H9 (cell line): ENCODE results near the gene CDC42EP5. TPM values are rescaled to one million over a fixed set of nuclear protein-coding genes. Genes with fewer than 3 reads are reported as not detected.

Experiments
- DNase-seq: peaks from one replicate; pipeline ENCODE4 v3.0.0-alpha.2; 2017
- H2AFZ ChIP-seq: one replicate; pipeline ENCODE4 v1.6.1; 2013; ENCODE audit warnings: mild to moderate bottlenecking, low read length, control low read depth, moderate library complexity
- H2AK5ac ChIP-seq: 2 replicates; pipeline ENCODE4 v1.6.1; 2013; ENCODE audit warnings: low read length, control low read depth, mixed read lengths; ENCODE audit not compliant: insufficient read length
- H2BK120ac ChIP-seq: one replicate; pipeline ENCODE4 v1.6.1; 2013; ENCODE audit warnings: low read depth, mild to moderate bottlenecking, low read length, control low read depth, inconsistent platforms; ENCODE audit not compliant: poor library complexity, severe bottlenecking
- H2BK12ac ChIP-seq: 2 replicates; pipeline ENCODE4 v1.6.1; 2013; ENCODE audit warnings: low read length, control low read depth, mixed read lengths, low read depth; ENCODE audit not compliant: insufficient read length
- H2BK15ac ChIP-seq: 2 replicates; pipeline ENCODE4 v1.6.1; 2013; ENCODE audit warnings: low read depth, low read length, control low read depth
- H2BK20ac ChIP-seq: one replicate; pipeline ENCODE4 v1.6.1; 2013; ENCODE audit warnings: low read depth, mild to moderate bottlenecking, low read length, control low read depth, inconsistent platforms; ENCODE audit not compliant: poor library complexity, severe bottlenecking
- H2BK5ac ChIP-seq: 2 replicates; pipeline ENCODE4 v1.6.1; 2013; ENCODE audit warnings: low read length, control low read depth, mixed read lengths; ENCODE audit not compliant: insufficient read length
- H3K14ac ChIP-seq: 2 replicates; pipeline ENCODE4 v1.6.1; 2013; ENCODE audit warnings: low read length, control low read depth; ENCODE audit not compliant: insufficient read depth
- H3K18ac ChIP-seq: 2 replicates; pipeline ENCODE4 v1.6.1; 2013; ENCODE audit warnings: low read depth, mild to moderate bottlenecking, mixed read lengths, low read length, control low read depth; ENCODE audit not compliant: insufficient read length
- H3K23ac ChIP-seq: 2 replicates; pipeline ENCODE4 v1.6.1; 2013; ENCODE audit warnings: low read length, control low read depth, mixed read lengths, low read depth; ENCODE audit not compliant: insufficient read length
- H3K23me2 ChIP-seq: 2 replicates; pipeline ENCODE4 v1.6.1; 2013; ENCODE audit warnings: low read depth, mild to moderate bottlenecking, mixed read lengths, low read length, control low read depth; ENCODE audit not compliant: insufficient read length, poor library complexity, severe bottlenecking
- H3K27ac ChIP-seq: 2 replicates; pipeline ENCODE4 v1.5.1; 2013; ENCODE audit warnings: low read length, control low read depth, mixed read lengths, low read depth; ENCODE audit not compliant: insufficient read length
- H3K27me3 ChIP-seq: 2 replicates; pipeline ENCODE4 v1.6.1; 2013; ENCODE audit warnings: low read length, control low read depth, inconsistent platforms; ENCODE audit not compliant: insufficient read depth
- H3K4ac ChIP-seq: 2 replicates; pipeline ENCODE4 v1.6.1; 2013; ENCODE audit warnings: low read depth, mild to moderate bottlenecking, control low read depth, inconsistent platforms, low read length, moderate library complexity
- H3K4me1 ChIP-seq: 2 replicates; pipeline ENCODE4 v1.6.1; 2013; ENCODE audit warnings: low read length, control low read depth, inconsistent platforms; ENCODE audit not compliant: insufficient read depth
- H3K4me2 ChIP-seq: 2 replicates; pipeline ENCODE4 v1.6.1; 2013; ENCODE audit warnings: low read length, control low read depth, mixed read lengths; ENCODE audit not compliant: insufficient read length, insufficient read depth
- H3K56ac ChIP-seq: 2 replicates; pipeline ENCODE4 v1.6.1; 2013; ENCODE audit warnings: low read depth, mild to moderate bottlenecking, mixed read lengths, low read length, control low read depth; ENCODE audit not compliant: insufficient read length
- H3K79me1 ChIP-seq: 2 replicates; pipeline ENCODE4 v1.6.1; 2013; ENCODE audit warnings: low read depth, mild to moderate bottlenecking, moderate library complexity, low read length, control low read depth, inconsistent platforms; ENCODE audit not compliant: insufficient read depth, poor library complexity, severe bottlenecking
- H3K79me2 ChIP-seq: 2 replicates; pipeline ENCODE4 v1.6.1; 2013; ENCODE audit warnings: low read length, control low read depth, inconsistent platforms; ENCODE audit not compliant: insufficient read depth
- H3K9ac ChIP-seq: 2 replicates; pipeline ENCODE4 v1.6.1; 2013; ENCODE audit warnings: low read length, control low read depth, mixed read lengths; ENCODE audit not compliant: insufficient read length; ENCODE audit errors: extremely low read depth
- H3K9me3 ChIP-seq: one replicate; pipeline ENCODE4 v1.6.1; 2013; ENCODE audit warnings: low read depth, low read length, inconsistent platforms; ENCODE audit not compliant: control insufficient read depth
- H3T11ph ChIP-seq: one replicate; pipeline ENCODE4 v1.6.1; 2013; ENCODE audit warnings: mild to moderate bottlenecking, low read length, control low read depth, inconsistent platforms
- H4K20me1 ChIP-seq: one replicate; pipeline ENCODE4 v1.6.1; 2013; ENCODE audit not compliant: control insufficient read depth, insufficient read length, insufficient read depth
- H4K5ac ChIP-seq: 2 replicates; pipeline ENCODE4 v1.6.1; 2013; ENCODE audit warnings: low read depth, mild to moderate bottlenecking, mixed read lengths, low read length, control low read depth; ENCODE audit not compliant: insufficient read length
- H4K8ac ChIP-seq: replicated peaks from 2 replicates; pipeline ENCODE4 v1.6.1; 2013; ENCODE audit warnings: low read length, control low read depth, mixed read lengths, low read depth; ENCODE audit not compliant: insufficient read length
- H4K91ac ChIP-seq: 2 replicates; pipeline ENCODE4 v1.6.1; 2013; ENCODE audit warnings: low read depth, mild to moderate bottlenecking, moderate library complexity, mixed read lengths, low read length, control low read depth; ENCODE audit not compliant: insufficient read length
- H3K27ac Mint-ChIP-seq, 3 experiments: 2 replicates in 2 of 3; 3 replicates in 1 of 3; pipeline ENCODE4 v1.8.0; 2020 to 2021; ENCODE audit warnings: mixed read lengths in 3 of 3, mild to moderate bottlenecking in 1 of 3, moderate library complexity in 1 of 3
- H3K27me3 Mint-ChIP-seq: 2 replicates; pipeline ENCODE4 v1.8.0; 2021; ENCODE audit warnings: low read depth, mild to moderate bottlenecking, moderate library complexity, mixed read lengths
- H3K36me3 Mint-ChIP-seq, 3 experiments: 2 replicates in 2 of 3; 3 replicates in 1 of 3; pipeline ENCODE4 v1.8.0; 2020 to 2021; ENCODE audit warnings: low read depth in 3 of 3, mixed read lengths in 3 of 3; ENCODE audit not compliant: insufficient read depth in 1 of 3
- H3K4me1 Mint-ChIP-seq, 2 experiments: 2 replicates each; pipeline ENCODE4 v1.8.0; 2020; ENCODE audit warnings: mixed read lengths in 2 of 2
- H3K4me3 Mint-ChIP-seq, 2 experiments: 2 replicates in 1 of 2; 3 replicates in 1 of 2; pipeline ENCODE4 v1.8.0; 2020 to 2021; ENCODE audit warnings: mild to moderate bottlenecking in 2 of 2, mixed read lengths in 2 of 2, moderate library complexity in 1 of 2
- H3K9me3 Mint-ChIP-seq, 2 experiments: 2 replicates in 1 of 2; 3 replicates in 1 of 2; pipeline ENCODE4 v1.8.0; 2020; ENCODE audit warnings: mild to moderate bottlenecking in 2 of 2, mixed read lengths in 2 of 2, moderate library complexity in 1 of 2
- WGBS: extraction: QIAGEN DNeasy Blood & Tissue Kit; methylation state at CpG from one replicate; pipeline ENCODE4 v1.1.7; 2013; ENCODE audit warnings: missing lambda C conversion rate, low lambda C conversion rate, mixed read lengths; ENCODE audit not compliant: insufficient read length; ENCODE audit errors: extremely low coverage; 5-methylcytosine and 5-hydroxymethylcytosine counted together
- total RNA-seq: library from RNA; stranded (reverse); gene quantifications from 2 replicates; pipeline ENCODE4 v1.2.1, GENCODE V29; 2021
- TF ChIP-seq, protein P1 (sequence below): fragments of 200-600 bp; sonication (generic); conservative IDR thresholded peaks from 3 replicates; pipeline ENCODE4 v1.8.0; 2021; ENCODE audit warnings: antibody characterized with exemption, mild to moderate bottlenecking

The CDC42EP5 gene
- total RNA-seq, 1 experiment from 2014 or later: 1.6 TPM

DNA sequence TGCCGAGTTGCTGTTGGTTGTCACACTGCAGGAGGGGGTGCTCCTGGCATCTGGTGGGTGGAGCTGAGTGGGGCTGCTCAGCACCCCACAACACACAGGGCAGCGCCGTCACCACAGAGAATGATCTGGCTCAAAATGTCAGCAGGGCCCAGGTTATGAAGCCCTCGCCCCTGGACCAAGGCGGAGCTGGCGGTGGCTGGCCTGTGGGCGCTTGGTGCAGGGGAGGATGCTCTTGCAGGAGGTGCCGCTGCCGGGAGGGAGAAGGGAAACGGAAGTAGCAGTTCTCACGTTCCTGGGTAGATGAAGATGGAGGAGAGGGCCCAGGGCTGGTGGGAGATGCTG lies 38.3 kb downstream of the CDC42EP5 start:
- Histone ChIP-seq H3K27ac (no peak overlapping the region), H2BK15ac (no peak overlapping the region), H3K4me2 (no peak overlapping the region), H3K79me2 (no peaks in the 10 kb centered on the region), H2BK5ac (no peak overlapping the region), H4K8ac (no peak overlapping the region), H3K56ac (no peak overlapping the region), H3K9ac (no peak overlapping the region), H3K23ac (no peak overlapping the region), H4K20me1 (no peaks in the 10 kb centered on the region), H3K4ac (no peak overlapping the region), H3K18ac (no peak overlapping the region), H3K79me1 (no peaks in the 10 kb centered on the region), H2BK120ac (no peak overlapping the region), H2AK5ac (no peak overlapping the region), H2AFZ (no peak overlapping the region), H3K23me2 (peaks cover 3% of the 10 kb centered on the region), H4K5ac (no peak overlapping the region), H3T11ph (no peak overlapping the region), H3K27me3 (no peaks in the 10 kb centered on the region), H4K91ac (no peak overlapping the region), H2BK12ac (no peak overlapping the region), H3K4me1 (peaks cover 5% of the 10 kb centered on the region; the same call in 1 of the 2 replicates), H3K14ac (no peak overlapping the region), H3K9me3 (no peaks in the 10 kb centered on the region), H2BK20ac (no peak overlapping the region)
- peak overlapping the region in 1 of 3 experiments; percentile 64; a peak in 1 of 7 replicates for H3K27ac Mint-ChIP-seq
- peaks cover 0 to 27% (median 24%) of the 10 kb centered on the region in 3 experiments; a peak in 6 of 7 replicates for H3K36me3 Mint-ChIP-seq
- WGBS: no CpG with 5 or more reads among the region's 11 CpGs
- no peak for DNase-seq
- TF ChIP-seq, protein P1, sequence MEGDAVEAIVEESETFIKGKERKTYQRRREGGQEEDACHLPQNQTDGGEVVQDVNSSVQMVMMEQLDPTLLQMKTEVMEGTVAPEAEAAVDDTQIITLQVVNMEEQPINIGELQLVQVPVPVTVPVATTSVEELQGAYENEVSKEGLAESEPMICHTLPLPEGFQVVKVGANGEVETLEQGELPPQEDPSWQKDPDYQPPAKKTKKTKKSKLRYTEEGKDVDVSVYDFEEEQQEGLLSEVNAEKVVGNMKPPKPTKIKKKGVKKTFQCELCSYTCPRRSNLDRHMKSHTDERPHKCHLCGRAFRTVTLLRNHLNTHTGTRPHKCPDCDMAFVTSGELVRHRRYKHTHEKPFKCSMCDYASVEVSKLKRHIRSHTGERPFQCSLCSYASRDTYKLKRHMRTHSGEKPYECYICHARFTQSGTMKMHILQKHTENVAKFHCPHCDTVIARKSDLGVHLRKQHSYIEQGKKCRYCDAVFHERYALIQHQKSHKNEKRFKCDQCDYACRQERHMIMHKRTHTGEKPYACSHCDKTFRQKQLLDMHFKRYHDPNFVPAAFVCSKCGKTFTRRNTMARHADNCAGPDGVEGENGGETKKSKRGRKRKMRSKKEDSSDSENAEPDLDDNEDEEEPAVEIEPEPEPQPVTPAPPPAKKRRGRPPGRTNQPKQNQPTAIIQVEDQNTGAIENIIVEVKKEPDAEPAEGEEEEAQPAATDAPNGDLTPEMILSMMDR: no peak
- H3K9me3 Mint-ChIP-seq: no peaks in the 10 kb centered on the region
- H3K4me3 Mint-ChIP-seq: peak overlapping the region in 1 of 2 experiments; percentile 24; a peak in 2 of 5 replicates
- H3K27me3 Mint-ChIP-seq: peaks cover 30% of the 10 kb centered on the region
- H3K4me1 Mint-ChIP-seq: peaks cover 37 to 53% of the 10 kb centered on the region in 2 experiments
